ENCODE measurements around the gene NSMCE4A.
"Not testable (repeated sequence)": the region's sequence is repeated elsewhere in the genome, so short reads cannot be mapped to it uniquely, and the experiment has no call there.

The NSMCE4A gene

DNA sequence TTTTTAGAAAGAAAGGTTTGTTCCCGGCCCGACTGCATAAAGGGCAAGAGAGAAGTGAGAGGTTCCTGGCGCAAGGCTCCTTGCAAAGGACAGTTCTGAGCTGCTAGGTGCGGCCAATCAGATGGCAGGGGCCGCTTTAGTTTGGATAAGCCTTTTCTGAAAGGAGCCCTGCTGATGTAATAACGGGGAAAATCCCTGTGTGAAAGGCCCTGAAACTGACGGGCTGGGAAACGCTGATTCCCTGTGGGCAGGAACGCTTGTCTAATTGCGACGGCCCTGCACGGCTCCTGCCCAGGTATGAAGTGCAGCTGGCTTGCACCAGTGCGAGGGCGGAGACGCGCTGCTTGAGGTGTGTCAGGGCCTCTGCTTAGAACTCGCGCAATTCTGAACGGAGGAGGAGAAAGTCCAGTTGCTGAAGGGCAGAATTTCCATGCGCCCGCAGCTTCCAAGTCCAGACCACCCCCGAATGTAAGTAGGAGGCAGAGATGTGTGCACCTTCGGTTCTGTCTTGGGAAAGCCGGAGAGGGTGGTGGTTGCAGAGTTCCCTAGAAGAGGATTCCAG, 44.5 kb upstream of the NSMCE4A start:
- no peak for DNase-seq
- peaks cover 3% of the 10 kb centered on the region for H3K27me3 ChIP-seq (replicated peaks)
- no peaks in the 10 kb centered on the region for H3K36me3 ChIP-seq (replicated peaks)
- in situ Hi-C loops (cut with HindIII; ENCODE audit: low pct_ligation_motif_present, low sequenced_read_pairs) = no loop called here
- no peak overlapping the region for H3K27ac ChIP-seq
- TF ChIP-seq, protein P1, sequence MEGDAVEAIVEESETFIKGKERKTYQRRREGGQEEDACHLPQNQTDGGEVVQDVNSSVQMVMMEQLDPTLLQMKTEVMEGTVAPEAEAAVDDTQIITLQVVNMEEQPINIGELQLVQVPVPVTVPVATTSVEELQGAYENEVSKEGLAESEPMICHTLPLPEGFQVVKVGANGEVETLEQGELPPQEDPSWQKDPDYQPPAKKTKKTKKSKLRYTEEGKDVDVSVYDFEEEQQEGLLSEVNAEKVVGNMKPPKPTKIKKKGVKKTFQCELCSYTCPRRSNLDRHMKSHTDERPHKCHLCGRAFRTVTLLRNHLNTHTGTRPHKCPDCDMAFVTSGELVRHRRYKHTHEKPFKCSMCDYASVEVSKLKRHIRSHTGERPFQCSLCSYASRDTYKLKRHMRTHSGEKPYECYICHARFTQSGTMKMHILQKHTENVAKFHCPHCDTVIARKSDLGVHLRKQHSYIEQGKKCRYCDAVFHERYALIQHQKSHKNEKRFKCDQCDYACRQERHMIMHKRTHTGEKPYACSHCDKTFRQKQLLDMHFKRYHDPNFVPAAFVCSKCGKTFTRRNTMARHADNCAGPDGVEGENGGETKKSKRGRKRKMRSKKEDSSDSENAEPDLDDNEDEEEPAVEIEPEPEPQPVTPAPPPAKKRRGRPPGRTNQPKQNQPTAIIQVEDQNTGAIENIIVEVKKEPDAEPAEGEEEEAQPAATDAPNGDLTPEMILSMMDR (IDR thresholded peaks at IDR 0.05; ENCODE audit: low read depth, low read length, missing control alignments) = no peak
- no peak overlapping the region for H3K4me3 ChIP-seq (ENCODE audit: low read depth, low read length)

DNA sequence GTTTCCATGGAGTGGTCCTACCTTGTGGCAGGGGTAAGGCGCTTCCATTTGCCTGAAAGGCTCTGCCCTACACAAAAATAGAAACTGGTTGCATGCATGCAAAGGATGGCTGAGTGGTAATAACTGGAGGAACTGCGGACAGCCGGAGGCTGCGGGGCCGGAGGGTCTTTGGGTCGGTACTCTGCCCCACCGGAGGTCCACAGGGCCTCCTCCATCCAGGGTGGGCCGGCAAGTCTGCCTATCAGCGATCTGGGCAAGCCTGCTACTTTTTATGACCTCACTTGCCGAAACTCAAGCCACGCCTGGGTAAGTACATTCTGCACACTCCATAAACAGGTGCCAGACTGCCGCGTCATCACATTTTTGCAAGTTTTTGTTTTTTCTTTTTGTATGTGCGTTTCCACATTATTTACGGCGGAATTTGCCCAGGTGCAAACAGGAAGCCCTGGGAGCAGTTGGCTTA, 44.0 kb upstream of the NSMCE4A start:
- Histone ChIP-seq H3K4me3 (ENCODE audit: low read depth, low read length) (no peak overlapping the region), H3K27ac (no peak overlapping the region), H3K27me3 (replicated peaks) (peaks cover 3% of the 10 kb centered on the region), H3K36me3 (replicated peaks) (no peaks in the 10 kb centered on the region)
- in situ Hi-C loops (cut with HindIII; ENCODE audit: low pct_ligation_motif_present, low sequenced_read_pairs) = no loop called here
- TF ChIP-seq, protein P1 (IDR thresholded peaks at IDR 0.05; ENCODE audit: low read depth, low read length, missing control alignments) = no peak
- DNase-seq = no peak

DNA sequence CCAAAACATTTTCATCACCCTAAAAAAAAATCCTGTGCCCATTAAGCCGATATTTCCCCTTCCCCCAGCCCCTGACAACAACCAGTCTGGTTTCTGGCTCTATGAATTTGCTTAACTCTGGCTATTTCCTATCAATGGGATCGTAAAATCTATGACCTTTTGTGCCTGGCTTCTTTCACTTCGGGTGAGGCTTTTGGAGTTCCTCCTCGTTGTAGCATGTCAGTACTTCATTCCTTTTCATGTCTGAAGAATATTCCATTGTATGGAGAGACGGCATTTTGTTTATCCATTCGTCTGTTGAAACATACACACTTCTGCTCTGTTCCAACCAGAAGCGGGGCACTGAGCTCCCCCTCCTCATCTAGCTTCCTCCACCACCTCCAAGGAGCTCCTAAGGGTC, 43.5 kb upstream of the NSMCE4A start:
- TF ChIP-seq, protein P1 (IDR thresholded peaks at IDR 0.05; ENCODE audit: low read depth, low read length, missing control alignments) = no peak
- no peak overlapping the region for H3K4me3 ChIP-seq (ENCODE audit: low read depth, low read length)
- in situ Hi-C loops (cut with HindIII; ENCODE audit: low pct_ligation_motif_present, low sequenced_read_pairs) = no loop called here
- H3K36me3 ChIP-seq (replicated peaks) = no peaks in the 10 kb centered on the region
- H3K27me3 ChIP-seq (replicated peaks) = peaks cover 3% of the 10 kb centered on the region
- DNase-seq = no peak
- H3K27ac ChIP-seq = no peak overlapping the region

DNA sequence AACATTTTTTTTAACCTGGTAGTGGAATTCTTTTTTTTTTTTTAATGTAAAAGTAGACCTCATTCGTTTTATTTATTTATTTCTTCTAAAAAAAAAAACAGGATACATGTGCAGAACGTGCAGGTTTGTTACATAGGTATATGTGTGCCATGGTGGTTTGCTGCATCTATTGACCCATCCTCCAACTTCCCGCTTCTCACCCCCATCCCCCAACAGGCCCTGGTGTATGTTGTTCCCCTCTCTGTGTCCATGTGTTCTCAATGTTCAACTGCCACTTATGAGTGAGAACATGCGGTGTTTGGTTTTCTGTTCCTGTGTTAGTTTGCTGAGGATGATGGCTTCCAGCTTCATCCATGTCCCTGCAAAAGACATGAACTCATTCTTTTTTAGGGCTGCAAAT, 42.9 kb upstream of the NSMCE4A start:
- H3K27me3 ChIP-seq (replicated peaks); H3K27ac ChIP-seq; DNase-seq; in situ Hi-C loops (cut with HindIII; ENCODE audit: low pct_ligation_motif_present, low sequenced_read_pairs); H3K36me3 ChIP-seq (replicated peaks); H3K4me3 ChIP-seq (ENCODE audit: low read depth, low read length): not testable (repeated sequence)

DNA sequence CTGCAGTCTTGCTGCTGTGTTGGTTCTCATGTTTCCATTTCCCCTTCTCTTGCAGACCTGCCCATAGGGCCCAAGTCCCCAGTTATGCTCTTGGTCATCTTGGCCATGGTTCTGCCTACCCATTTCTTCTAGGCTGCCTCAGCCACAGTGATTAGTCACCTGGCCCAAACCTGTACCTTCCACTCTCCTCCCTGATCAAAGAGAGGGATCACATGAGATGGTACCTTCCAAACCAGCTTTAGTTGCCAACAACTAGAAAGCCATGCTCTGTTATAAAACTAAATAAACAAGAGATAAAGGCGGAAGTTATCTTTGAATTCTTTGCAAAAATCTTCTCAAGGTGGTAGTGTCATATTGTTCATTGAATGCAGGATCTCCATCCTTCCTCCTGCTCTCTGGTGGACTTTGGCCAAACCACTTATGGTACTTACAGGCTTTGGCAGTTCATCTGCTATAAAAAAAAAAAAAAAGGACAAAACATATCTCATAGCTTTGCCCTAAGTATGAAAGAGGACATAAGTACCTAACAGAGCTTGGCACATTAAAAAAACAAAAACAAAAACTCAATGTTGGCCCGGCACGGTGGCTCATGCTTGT, 39.7 kb upstream of the NSMCE4A start:
- DNase-seq = no peak
- TF ChIP-seq, protein P1 (IDR thresholded peaks at IDR 0.05; ENCODE audit: low read depth, low read length, missing control alignments) = no peak
- H3K27ac ChIP-seq = no peak overlapping the region
- H3K36me3 ChIP-seq (replicated peaks) = no peaks in the 10 kb centered on the region
- in situ Hi-C loops (cut with HindIII; ENCODE audit: low pct_ligation_motif_present, low sequenced_read_pairs) = no loop called here
- H3K4me3 ChIP-seq (ENCODE audit: low read depth, low read length) = no peak overlapping the region
- peaks cover 3% of the 10 kb centered on the region for H3K27me3 ChIP-seq (replicated peaks)

DNA sequence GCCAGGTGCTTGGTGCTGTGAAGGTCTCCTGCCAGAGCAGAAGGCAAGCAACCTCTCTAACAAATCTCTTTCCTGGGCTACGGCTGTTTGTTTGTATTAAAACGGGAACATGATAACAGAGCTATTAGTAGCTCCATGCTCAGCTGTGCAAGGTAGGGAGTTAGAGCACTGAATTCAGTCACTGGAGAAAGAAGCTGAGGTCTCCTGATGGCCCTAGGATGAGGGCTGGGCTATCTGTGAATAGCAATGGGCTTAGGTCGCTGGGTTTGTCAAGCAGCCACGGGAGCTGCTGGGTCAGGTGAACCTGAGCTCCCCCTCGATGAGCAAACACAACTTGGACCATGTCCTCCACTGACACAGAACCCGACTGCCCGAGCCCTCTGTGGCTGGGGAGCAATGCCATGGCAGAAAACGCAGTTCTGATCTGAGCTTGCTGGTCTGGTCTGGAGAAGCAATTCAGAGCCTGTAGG, 38.3 kb upstream of the NSMCE4A start:
- TF ChIP-seq, protein P1 (IDR thresholded peaks at IDR 0.05; ENCODE audit: low read depth, low read length, missing control alignments) = no peak
- in situ Hi-C loops (cut with HindIII; ENCODE audit: low pct_ligation_motif_present, low sequenced_read_pairs) = no loop called here
- Histone ChIP-seq H3K27ac (no peak overlapping the region), H3K27me3 (replicated peaks) (no peaks in the 10 kb centered on the region), H3K4me3 (ENCODE audit: low read depth, low read length) (no peak overlapping the region), H3K36me3 (replicated peaks) (no peaks in the 10 kb centered on the region)
- DNase-seq = no peak

All from brain microvascular endothelial cell (primary cell).